ENCODE data around the gene HAPLN2.

The HAPLN2 gene

DNA sequence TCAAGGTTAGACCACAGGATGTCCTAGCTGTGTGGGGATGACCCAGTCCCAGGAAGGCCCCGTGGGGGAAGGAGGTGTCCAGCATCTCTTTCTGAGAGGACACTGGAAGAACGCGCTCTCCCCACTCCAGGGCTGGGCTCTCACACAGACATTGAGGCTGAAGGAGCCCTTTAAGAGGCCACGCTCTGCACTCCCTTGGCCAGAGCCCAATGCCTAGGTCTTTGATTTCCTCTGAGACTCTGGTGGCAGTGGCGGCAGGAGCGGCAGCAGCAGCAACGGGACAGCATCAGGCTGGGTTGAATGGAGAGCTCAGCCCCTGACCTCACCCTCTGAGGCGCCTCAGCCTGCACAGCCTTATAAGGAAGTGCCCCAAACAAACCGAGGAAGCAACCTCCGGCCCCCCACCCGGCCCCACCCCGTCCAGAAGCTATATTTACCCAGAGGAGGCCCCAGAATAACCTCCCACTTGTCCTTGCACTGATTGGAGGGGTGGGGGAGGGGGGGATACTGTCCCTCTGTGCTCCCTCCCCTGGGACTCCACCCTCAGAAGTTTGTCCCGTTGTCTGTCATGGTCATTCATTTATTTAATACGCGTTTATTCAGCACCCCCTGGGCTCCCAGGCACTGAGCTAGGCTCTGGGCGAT lies 45.7 kb downstream of the HAPLN2 start:
- peak; percentile 66 for DNase-seq

DNA sequence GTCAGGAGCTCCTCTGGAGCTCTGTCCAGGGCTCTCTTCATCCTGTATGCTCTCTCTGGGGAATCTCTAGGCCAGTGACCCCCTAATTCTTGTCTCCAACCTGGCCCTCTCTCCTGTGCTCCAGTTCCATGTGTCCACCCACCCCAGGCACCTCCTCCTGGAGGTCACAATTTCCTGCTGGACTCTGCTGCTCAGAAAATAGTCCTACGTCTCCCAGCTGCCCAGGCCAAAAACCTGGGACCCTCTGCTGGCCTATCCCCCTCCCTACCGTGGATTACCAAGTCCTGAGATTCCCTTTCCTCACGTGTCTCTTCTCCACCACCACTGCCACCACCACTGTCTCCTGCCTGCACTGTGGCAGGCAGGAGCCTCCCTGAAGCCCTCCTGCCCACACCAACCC lies 46.3 kb downstream of the HAPLN2 start:
- DNase-seq = no peak

DNA sequence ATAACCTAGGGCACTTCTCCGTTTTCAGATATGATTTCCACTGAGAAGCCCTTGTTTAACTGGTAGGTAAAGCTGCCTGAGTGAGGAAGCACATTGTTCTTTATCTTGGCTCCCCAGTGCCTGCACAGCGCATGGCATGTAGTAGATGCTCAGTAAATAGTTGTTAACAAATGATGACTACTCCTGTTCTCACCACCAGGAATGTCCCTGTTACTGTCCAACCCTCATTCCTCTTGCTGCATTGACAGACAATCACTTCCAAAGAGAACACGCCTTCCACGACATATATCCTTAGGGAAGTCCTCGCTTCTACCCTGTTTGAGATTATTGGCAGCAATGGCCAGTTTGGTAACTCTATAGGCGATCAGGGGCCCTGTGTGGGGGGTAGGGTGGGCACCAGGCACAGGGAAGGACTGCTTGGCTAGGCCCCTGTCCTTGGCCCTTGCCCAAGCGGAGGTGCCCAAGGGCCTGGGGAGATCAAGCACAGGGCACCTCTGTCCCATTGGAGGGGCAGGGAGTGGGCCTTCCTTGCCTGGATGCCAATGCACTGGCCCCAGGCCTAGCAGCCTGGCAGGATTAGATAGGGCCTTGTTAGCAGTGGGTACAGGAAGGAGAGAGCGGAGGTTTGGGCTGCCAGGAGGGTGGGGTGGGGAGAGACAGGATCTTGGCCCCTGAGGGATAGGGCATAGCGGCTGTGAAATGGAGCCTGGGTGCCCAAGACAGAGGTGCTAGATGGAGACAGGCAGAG lies 47.8 kb downstream of the HAPLN2 start:
- DNase-seq = no peak

DNA sequence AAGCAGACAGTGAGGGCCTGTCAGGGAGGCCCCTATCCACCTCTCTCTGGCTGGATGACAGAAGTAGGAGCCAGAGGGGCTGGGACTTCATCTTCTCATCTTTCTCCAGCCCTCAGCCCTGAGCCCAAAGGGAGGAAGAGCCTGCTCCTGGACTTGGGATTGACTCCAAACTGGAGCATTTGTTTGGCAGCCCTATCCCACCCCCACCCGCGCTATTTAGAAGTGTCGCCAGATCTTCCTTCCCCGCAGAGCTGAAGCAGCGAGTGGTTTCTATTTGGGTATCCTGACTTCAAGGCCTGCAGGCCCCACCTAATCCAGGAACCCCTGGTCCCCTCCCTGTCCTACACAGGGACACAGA lies 48.4 kb downstream of the HAPLN2 start:
- DNase-seq = peak; percentile 58

DNA sequence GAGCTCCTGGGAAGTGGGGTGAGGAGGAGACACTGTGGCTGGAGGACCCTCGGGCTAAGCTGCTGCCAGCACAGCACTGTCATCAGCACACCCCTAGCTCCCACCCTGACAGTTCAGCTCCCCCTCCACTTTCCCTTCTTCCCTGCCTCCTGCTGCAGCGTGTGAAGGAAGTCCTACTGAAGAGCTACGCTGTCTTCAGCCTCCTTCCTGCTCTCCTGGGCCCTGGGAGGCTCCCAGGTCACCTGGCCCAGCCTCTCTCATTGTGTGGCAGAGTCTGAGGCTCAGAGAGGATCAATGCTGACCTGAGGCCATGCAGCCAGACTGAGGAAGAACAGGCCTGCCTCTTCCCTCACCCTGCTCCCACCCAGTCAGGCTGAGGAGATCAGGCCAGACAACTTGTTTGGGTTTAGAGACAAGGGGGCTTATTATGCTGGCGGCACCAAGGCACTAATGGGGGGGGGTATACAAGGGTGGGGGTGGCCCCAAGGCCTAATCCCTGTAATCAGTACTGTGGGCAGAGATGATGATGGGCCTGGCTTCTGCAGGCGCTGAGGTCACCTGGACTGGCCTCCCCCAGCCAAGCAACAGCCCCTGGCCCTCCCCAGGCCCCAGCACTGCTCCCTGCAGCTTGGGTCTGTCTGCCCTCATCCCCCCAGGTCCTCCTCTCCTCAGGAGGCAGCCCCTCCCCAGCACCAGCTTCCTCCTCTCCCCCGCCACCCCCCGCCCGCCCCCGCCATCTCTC lies 48.9 kb downstream of the HAPLN2 start:
- no peak for DNase-seq

DNA sequence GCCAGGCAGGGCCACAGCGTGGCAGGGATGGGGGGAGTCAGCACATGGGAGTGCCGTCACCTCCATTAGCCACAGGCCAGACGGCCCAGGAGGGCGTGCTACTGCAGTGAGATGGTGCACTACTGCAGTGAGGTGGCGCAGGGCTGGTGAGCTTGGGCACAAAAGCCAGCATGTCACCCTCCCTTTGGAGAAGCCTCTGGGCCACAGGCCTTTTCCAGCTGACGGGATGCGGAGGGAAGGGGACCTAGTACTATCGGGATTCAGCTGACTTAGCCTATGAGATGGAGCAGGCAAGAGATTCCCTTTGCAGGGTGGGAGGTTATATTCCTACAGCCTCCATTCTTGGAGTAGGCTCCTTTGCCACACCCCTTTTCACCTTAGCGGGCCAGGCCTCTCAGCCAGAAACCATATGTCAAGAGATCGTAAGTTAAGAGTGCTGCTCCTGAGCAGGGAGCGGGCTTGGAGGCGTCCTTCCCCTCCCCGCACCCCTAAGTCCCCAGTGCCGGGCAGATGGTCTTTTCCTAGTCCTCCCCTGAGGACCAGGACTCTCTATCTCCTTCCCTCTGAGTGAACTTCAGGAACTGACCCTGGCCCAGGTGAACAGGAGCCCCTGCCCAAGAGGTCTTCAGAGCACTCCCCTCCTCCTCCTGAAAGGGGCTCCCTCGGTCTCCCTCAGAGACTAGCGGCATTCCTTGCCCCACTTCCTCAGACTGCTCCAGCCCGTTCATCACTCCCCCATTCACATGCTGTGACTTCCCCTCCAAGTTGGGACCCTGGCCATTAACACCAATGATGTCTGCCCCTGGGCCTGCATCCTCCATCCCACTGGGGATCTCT lies 49.8 kb downstream of the HAPLN2 start:
- no peak for DNase-seq

DNA sequence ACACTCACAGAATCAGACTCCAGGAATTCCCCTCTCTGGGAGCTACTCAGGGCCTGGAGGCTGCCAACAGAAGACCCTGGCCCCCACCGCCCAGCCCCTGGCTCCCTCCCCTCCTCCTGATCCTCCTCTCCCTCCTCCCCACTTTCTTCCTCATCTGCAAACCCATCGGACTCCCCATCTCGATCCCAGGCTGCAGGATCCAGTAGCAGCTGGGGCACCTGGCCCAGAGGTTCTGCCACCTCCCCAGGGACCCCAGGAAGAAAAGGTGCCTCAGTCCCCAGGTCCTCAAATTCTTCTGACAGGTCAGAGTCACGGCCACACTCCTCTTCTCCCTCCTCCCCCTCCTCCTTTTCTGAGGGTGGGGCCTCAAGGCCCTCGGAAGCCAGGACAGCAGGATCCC lies 50.6 kb downstream of the HAPLN2 start:
- DNase-seq = no peak

DNA sequence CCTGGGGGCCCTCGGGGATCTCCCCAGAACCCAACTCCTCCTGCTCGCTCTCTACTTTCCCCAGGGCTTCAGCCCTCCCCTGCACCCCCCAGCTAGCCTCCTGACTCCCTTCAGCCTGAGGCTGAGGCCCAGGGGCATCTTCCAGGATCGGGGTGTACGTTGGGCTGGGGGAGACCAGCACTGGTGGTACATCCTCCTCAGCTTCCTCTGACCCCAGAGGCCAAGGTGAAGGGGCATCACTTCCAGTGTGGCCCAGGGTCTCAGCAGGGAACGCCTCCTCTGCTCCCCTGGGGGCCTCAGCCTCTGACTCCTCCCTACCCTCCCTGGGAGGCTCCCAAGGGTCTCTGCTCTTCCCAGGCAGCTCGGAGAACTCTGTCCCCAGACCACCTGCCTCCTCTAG lies 51.1 kb downstream of the HAPLN2 start:
- no peak for DNase-seq

DNA sequence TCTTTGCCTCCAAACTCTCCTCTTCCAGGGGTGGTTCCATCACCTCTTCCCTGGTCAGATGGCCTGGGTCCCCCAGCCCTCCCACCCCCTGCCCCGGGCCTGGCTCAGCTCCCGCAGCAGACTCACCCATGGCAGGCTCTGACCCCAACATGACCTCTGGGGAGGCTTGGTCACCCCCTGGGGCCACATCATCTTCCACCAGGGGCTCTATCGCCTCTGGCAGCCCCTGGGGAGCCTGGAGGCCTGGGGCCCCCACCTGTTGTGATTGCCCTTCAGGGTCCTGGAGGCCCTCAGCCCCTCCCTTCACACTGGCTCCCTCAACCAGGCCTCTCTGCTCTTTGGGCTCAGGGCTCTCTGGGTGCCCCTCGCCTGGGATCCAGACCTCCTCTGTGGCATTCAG lies 51.6 kb downstream of the HAPLN2 start:
- no peak for DNase-seq

DNA sequence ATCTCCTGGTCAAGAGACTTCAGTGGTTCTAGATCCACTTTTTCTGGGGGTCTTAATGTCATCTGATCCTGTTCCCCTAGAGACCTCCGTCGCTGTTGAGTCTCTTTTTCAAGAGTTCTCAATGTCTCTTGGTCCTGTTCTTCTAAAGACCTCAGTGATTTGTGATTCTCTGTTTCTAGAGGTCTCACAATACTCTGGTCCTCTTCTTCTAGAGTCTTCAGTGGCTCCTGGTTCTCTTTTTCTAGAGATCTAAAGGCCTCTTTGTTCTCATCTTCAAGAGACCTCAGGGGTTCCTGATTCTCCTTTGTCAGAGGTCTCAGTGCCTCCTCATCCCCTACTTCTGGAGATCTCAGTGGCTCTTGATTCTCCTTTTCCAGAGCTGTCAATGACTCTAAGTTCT lies 52.6 kb downstream of the HAPLN2 start:
- no peak for DNase-seq

DNA sequence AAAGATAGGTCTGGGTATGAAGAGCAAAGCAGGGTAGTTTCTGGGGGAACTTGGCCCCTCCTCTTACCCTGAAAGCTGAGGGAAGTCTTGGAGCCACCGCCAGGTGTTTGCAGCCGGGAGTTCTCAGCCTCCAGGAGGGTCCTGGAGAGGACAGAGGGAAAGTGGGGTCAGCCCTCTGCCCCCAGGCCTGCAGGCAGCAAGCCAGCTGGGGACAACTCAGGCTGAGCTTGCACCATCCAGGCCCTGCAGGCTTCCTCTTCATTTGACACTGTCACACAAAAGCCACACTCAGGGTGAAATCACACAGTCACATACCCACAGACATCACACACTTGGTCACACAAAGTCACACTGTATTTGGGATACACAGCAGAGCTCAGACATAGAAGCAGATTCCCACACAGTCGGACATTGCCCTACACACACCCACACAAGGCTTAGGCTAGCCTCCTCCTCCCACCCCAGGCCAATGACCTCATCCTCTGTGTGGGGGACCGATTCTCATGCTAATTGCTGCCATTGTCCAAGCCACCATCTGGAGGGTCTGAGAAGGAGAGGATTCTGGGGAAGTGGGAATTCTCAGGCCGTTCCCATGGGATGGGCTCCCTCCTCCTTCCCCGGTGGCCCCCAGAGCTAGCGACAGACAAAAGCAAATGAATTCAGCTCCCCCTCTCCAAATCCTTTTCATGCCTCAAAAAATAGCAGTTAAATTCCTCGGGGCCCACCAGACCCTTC lies 54.3 kb downstream of the HAPLN2 start:
- DNase-seq = no peak
